ENCODE results near the gene MAOA. TPM values are rescaled to one million over a fixed set of nuclear protein-coding genes. Genes with fewer than 3 reads are reported as not detected.

MAOA gene
- total and polyA plus RNA-seq, 7 donors, result 9.7 to 115 (median 22.8) TPM

- TF ChIP-seq CTCF (IDR thresholded peaks at IDR 0.05), result no peak
- peaks cover 0 to 6% of the 10 kb centered on the region in 2 donors for H3K36me3 ChIP-seq (ENCODE audit: insufficient read depth in 1 of 2, low read depth in 1 of 2)
- intact Hi-C loops (cut with DNase I), result no loop called here
- DNase-seq (no peak), ATAC-seq (no peak)
- 55 to 65% (median 63%) methylated on average over 3 of the region's 3 CpGs for WGBS, 3 donors
- no peak overlapping the region for H3K4me3 ChIP-seq
- H3K27ac ChIP-seq, result no peak overlapping the region
- H3K27me3 ChIP-seq (ENCODE audit: insufficient read depth in 3 of 3, low read length in 2 of 3), result no peaks in the 10 kb centered on the region
- no peaks in the 10 kb centered on the region for H3K4me1 ChIP-seq
- no peaks in the 10 kb centered on the region for H3K9me3 ChIP-seq
Observed at GRCh38 chrX:43679058-43679457, 23.0 kb downstream of the MAOA start.

DNA sequence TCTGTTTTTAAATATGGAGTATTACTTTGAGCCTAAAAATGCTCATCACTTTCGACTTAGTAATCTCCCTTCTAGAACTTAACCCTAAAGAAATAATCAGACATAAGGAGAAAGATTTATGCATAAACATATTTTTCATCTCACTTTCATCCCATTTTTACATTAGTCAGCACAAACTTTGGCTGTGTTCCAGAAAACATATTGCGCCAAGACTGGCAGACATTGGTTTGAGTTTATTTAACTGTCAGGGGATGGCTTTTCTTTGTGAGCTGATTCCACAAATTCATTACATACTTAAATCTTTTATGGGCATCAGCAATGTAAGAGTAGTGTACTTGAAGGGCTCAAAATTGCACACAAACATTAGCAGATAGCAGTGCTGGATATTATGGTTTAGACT is 23.7 kb downstream of the MAOA start:
- Histone ChIP-seq H3K4me1 (no peaks in the 10 kb centered on the region), H3K4me3 (no peak overlapping the region), H3K27ac (no peak overlapping the region), H3K27me3 (ENCODE audit: insufficient read depth in 3 of 3, low read length in 2 of 3) (no peaks in the 10 kb centered on the region), H3K9me3 (no peaks in the 10 kb centered on the region), H3K36me3 (ENCODE audit: insufficient read depth in 1 of 2, low read depth in 1 of 2) (peaks cover 0 to 9% of the 10 kb centered on the region in 2 donors)
- DNase-seq (no peak), ATAC-seq (no peak)
- intact Hi-C loops (cut with DNase I), result no loop called here
- TF ChIP-seq CTCF (IDR thresholded peaks at IDR 0.05), result no peak
- WGBS, 3 donors, result 58 to 69% (median 67%) methylated on average over 2 of the region's 2 CpGs

- no peak for TF ChIP-seq CTCF (IDR thresholded peaks at IDR 0.05)
- H3K27me3 ChIP-seq (ENCODE audit: insufficient read depth in 3 of 3, low read length in 2 of 3), result peaks cover 0 to 6% (median 0%) of the 10 kb centered on the region in 3 donors
- no peak overlapping the region for H3K4me3 ChIP-seq
- no peaks in the 10 kb centered on the region for H3K9me3 ChIP-seq
- H3K36me3 ChIP-seq (ENCODE audit: insufficient read depth in 1 of 2, low read depth in 1 of 2), result peaks cover 0 to 9% of the 10 kb centered on the region in 2 donors
- ATAC-seq, result no peak
- H3K4me1 ChIP-seq, result no peaks in the 10 kb centered on the region
- intact Hi-C loops (cut with DNase I), result no loop called here
- no peak for DNase-seq
- no peak overlapping the region for H3K27ac ChIP-seq
Observed at GRCh38 chrX:43682726-43683125, 26.6 kb downstream of the MAOA start.

GRCh38 chrX:43685221-43685620 is 29.1 kb downstream of the MAOA start:
- intact Hi-C loops (cut with DNase I), result no loop called here
- DNase-seq, result no peak

More at GRCh38 chrX:43685221-43685620, 29.1 kb downstream of the MAOA start:
- Histone ChIP-seq H3K27me3 (ENCODE audit: insufficient read depth in 3 of 3, low read length in 2 of 3) (peaks cover 0 to 6% (median 0%) of the 10 kb centered on the region in 3 donors), H3K9me3 (no peaks in the 10 kb centered on the region), H3K27ac (no peak overlapping the region), H3K36me3 (ENCODE audit: insufficient read depth in 1 of 2, low read depth in 1 of 2) (peaks cover 0 to 9% of the 10 kb centered on the region in 2 donors), H3K4me3 (no peak overlapping the region), H3K4me1 (no peaks in the 10 kb centered on the region)
- no peak for TF ChIP-seq CTCF (IDR thresholded peaks at IDR 0.05)
- ATAC-seq, result no peak
- 85 to 100% (median 97%) methylated on average over 2 of the region's 2 CpGs for WGBS, 3 donors

All from psoas muscle (tissue), 8 donors.